GM12801 (cell line): ENCODE measurements around the gene AOPEP.

Source experiments
- TF ChIP-seq, protein P1 (sequence below): IDR thresholded peaks from one replicate; pipeline ENCODE4 v1.5.1; 2011; ENCODE audit warnings: control low read depth; ENCODE audit not compliant: insufficient read length; ENCODE audit errors: extremely low read depth

AOPEP gene

DNA sequence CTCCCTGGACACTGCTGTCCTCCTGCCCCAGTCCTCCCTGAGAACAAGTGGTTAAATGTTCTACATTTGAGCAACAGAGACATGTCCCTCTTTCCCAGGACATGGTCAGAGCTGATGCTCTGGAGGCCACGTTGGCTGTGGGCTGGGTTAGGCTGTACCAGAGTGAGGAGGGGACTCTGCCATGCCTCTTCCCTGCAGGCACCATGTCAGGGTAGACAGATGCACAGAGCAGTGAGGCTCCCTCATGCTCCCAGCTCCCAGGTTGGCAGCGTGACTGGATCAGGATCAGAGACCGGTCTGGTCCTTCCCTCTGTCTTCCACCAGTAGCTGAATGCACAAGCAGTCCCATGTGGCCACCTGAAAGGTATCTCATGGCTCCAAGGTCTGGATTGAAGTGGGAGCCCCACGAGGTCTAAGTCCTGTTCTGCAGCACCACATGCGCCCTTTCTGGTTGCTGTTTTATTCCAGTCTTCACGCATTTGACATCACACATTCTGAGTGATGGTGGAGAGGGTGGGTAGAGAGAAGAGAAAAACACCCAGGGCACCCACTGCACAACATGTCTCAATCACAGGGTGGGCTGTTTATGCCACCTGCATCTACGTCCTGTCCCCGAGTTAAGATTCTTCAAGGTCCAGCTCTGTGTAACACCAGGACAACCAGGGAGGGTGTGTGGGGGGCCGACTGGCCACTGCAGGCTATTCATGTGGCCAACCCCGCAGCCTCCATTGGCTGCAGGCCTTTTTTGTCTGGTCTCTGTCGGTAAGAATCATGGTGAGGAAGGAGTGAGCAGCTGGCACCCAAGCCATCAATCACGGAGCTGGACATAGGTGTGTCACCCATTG is 386.2 kb downstream of the AOPEP start:
- TF ChIP-seq, protein P1, sequence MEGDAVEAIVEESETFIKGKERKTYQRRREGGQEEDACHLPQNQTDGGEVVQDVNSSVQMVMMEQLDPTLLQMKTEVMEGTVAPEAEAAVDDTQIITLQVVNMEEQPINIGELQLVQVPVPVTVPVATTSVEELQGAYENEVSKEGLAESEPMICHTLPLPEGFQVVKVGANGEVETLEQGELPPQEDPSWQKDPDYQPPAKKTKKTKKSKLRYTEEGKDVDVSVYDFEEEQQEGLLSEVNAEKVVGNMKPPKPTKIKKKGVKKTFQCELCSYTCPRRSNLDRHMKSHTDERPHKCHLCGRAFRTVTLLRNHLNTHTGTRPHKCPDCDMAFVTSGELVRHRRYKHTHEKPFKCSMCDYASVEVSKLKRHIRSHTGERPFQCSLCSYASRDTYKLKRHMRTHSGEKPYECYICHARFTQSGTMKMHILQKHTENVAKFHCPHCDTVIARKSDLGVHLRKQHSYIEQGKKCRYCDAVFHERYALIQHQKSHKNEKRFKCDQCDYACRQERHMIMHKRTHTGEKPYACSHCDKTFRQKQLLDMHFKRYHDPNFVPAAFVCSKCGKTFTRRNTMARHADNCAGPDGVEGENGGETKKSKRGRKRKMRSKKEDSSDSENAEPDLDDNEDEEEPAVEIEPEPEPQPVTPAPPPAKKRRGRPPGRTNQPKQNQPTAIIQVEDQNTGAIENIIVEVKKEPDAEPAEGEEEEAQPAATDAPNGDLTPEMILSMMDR, result no peak

DNA sequence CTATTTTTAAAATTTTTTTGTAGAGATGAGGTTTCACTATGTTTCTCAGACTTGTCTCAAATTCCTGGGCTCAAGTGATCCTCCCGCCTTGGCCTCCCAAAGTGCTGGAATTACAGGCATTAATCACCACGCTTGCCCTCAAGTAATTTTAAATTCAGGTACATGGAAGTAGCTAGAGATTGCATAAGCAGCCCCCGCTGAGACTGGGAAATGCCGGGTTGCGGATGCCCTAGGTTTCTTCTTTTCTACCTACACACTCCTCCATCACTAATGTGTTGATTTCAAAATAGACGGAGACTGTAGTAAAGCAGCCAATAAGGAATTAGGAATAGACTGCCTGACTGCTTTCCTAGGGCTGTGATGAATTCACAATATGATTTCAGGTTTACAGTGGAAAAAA is 388.6 kb downstream of the AOPEP start:
- TF ChIP-seq, protein P1, result no peak

DNA sequence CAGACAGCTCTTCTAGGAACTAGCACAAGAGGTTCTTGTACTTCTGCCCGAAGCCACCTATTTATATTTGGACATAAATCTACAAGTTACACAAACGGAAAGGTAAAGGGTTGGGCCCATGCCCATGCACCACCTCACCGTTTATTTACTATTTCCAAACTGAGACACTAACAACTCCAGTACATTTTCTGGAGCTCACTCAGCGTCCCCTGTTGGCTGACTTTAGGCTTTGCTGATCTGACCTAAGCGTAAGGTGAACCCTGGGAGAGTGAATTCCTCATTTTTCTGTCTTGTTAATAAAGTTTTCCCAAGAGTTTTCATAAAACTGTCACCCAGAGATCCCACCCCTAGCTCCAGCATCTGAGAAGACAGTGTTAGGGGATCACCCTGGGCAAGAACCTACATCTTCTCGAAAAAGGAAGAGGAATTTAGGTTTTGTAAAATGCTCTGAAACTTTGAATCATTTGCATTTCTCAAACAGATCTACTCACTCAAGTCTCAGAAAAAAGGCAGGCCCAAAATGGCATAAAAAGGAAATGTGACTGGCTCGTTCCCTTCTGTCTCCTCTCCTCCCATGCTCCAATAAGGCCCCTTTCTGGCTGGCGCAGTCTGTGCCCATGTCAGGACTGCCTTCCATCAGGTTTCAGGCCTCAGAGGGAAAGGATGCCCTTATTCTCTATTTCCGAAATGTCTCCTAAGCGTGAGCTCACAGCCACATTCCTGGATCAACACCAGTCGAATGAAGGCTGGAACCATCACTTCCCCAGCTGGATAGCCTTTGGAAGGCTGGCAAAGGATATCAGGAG is 389.7 kb downstream of the AOPEP start:
- TF ChIP-seq, protein P1, result no peak

DNA sequence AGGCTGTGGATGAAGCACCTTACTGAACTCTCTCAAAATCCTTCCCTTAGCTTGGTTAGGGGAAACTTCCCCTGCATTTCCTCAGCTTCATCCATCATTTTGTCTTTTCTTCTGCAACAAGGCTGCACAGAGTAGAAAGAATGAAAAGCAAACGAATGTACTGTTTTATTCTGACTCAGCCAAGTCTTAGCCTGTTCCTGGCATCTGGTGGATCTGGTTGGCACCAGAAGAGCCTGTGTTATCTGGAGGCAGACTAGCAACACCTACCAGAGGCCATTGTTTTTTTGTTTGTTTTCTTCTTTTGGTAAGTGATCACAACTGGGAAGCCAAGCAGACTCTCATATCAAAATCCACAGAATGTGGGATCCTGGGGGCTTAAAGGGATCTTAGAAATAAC is 390.3 kb downstream of the AOPEP start:
- TF ChIP-seq, protein P1, result no peak

DNA sequence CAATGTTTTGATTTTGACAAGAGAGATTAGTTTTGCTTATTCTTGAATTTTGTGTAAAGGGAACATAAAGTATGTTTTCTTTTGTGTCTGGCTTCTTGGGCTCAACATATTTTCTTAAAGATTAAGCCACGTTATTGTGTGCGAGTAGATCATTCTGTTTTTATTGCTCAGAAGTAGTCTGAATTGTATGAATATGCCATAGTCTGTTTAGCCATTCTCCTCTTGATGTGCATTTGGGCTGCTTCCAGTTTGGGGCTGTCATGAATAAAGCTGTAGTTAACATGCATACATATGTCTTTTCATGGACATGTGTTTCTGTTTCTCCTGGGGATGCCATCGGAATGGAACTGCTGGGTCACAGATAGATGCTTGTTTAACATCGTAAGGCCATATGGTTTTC is 392.1 kb downstream of the AOPEP start:
- TF ChIP-seq, protein P1, result no peak

DNA sequence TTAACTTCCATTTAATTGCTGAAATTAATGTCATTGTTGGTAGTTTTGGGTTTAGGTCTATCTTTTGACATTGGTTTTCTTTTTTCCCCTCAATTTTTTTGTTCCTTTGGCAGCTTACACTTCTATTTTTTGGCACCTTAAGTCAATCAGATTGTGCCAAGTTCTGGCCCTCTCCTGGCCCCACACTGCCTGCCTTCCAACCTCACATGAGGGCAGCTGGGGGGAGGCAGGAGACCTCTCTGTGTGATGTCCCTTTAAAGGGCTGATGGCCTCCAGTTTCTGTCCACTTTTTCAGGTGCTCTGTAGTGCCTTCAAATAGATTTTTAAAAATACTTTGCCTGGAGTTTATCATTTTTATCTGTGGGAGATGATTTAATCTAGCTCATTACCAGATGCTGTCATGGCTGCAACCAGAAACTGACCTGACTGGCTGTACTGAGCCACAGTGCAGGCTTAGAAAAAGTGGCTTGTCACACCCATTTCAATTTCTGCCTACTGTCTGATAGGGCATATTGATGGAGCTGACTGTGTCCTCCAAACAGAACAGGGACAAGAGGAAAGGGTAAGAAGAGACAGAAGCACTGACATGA is 394.4 kb downstream of the AOPEP start:
- TF ChIP-seq, protein P1, result no peak
